IPS-15b (cell line): ENCODE measurements around the gene ZNHIT1.
A peak's percentile ranks its signal among the peaks of the same experiment; 100 is the strongest.
"Not testable (repeated sequence)": the region's sequence is repeated elsewhere in the genome, so short reads cannot be mapped to it uniquely, and the experiment has no call there.

Experiments
- H3K27me3 ChIP-seq: one replicate; pipeline ENCODE4 v1.6.1; 2013; ENCODE audit warnings: low read length; ENCODE audit not compliant: control insufficient read depth, insufficient read depth
- H3K36me3 ChIP-seq: one replicate; pipeline ENCODE4 v1.6.1; 2013; ENCODE audit warnings: low read length; ENCODE audit not compliant: control insufficient read depth, insufficient read depth
- H3K4me1 ChIP-seq: one replicate; pipeline ENCODE4 v1.6.1; 2013; ENCODE audit warnings: mild to moderate bottlenecking, low read length; ENCODE audit not compliant: control insufficient read depth, insufficient read depth
- H3K4me3 ChIP-seq: one replicate; pipeline ENCODE4 v1.5.1; 2013; ENCODE audit warnings: low read depth, low read length
- H3K9ac ChIP-seq: one replicate; pipeline ENCODE4 v1.6.1; 2013; ENCODE audit warnings: low read depth, mild to moderate bottlenecking, low read length
- H3K9me3 ChIP-seq: one replicate; pipeline ENCODE4 v1.6.1; 2013; ENCODE audit warnings: mild to moderate bottlenecking, low read length; ENCODE audit not compliant: control insufficient read depth, insufficient read depth

ZNHIT1 gene

DNA sequence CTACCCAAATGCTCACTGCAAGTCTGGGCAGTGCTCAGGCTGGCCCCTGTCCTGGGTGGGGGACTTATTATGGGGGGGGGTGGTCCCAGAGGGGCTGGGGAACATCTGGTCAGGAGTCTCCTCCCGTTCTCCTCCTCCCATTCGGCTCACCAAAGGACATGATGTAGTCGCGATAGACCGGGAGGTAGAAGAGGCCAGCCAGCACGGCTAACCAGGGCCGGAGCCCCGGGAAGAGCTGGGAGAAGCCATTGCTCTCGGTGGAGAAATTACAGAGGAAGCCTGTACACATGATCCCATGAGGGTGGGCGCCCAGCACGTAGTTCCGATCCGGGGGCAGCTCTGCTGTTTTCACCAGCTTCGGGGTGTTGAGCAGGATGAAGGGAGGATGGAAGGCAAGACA lies 19.5 kb upstream of the ZNHIT1 start:
- peaks cover 8% of the 10 kb centered on the region for H3K27me3 ChIP-seq
- no peak overlapping the region for H3K4me3 ChIP-seq
- no peaks in the 10 kb centered on the region for H3K9me3 ChIP-seq
- H3K36me3 ChIP-seq, result no peaks in the 10 kb centered on the region
- H3K4me1 ChIP-seq, result peaks cover 3% of the 10 kb centered on the region
- H3K9ac ChIP-seq, result no peak overlapping the region

DNA sequence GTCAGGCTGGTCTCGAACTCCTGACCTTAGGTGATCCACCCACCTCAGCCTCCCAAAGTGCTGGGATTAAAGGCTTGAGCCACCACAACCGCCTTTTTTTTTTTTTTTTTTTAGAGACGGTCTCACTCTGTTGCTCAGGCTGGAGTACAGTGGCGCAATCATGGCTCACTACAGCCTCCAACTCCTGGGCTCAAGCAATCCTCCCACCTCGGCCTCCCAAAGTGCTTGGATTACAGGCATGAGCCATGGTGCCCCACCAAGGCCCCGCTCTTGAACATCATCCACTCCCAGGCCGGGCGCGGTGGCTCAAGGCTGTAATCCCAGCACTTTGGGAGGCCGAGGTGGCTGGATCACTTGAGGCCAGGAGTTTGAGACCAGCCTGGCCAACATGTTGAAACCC lies 18.4 kb upstream of the ZNHIT1 start:
- H3K4me3 ChIP-seq, result not testable (repeated sequence)

DNA sequence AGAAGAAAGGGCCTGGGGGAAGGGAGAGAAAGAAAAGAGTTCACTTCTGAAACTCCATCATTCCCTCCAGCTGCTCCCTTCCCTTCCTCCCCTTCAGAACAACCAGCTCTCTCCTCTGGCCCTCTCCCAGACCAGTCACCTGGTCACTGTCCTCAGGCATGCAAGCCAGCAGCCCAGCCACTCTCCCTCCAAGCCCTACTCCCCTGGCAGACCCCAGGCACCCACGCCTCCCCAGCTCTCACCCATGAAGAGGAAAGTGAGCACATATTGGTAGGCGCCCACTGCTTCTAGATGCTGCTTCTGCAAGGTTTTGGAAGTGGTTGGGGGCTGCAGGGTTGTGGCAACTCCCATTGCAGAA lies 17.5 kb upstream of the ZNHIT1 start:
- Histone ChIP-seq H3K9me3 (no peaks in the 10 kb centered on the region), H3K9ac (no peak overlapping the region), H3K4me1 (peaks cover 3% of the 10 kb centered on the region), H3K4me3 (peak overlapping the region; percentile 60), H3K36me3 (no peaks in the 10 kb centered on the region), H3K27me3 (peaks cover 8% of the 10 kb centered on the region)

More for the DNA sequence above, 18.4 kb upstream of the ZNHIT1 start:
- not testable (repeated sequence) for H3K4me1 ChIP-seq, H3K9me3 ChIP-seq, H3K27me3 ChIP-seq, H3K36me3 ChIP-seq, H3K9ac ChIP-seq

DNA sequence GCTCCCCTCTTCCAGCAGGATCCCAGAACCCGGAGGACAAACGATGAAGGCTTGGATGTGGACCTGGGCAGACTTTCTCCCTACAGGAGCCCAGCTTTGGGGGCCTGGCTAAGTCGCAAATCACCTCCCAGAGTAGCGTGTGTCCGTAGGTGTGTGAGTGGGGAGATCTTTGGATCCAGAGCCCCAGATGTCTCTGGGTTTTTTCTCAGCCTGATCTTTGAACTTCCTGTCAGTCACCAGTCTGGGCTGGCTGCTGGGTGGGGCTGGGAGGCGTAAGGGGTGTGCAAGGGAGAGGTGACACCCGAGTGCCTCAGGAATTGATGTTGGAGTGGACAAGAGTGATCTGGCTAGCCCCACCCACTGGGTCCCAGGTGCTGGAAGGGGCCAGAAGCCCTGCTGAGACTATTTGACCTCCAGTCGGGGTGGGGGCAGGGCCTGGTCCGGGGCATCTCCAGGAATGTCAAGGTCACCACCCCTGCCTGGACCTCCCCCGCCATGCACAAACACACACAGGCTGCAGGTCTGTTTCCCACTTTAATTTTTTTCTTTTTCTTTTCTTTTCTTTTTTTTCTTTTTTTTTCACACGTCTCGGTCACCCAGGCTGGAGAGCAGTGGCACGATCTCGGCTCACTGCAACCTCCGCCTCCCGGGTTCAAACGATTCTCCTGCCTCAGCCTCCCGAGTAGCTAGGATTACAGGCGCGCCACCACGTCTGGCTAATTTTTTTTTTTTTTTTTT lies 16.9 kb upstream of the ZNHIT1 start, which contains the start of gene MOGAT3:
Gene MOGAT3, minus strand, starts transcription at position 175 of the 738 bp plus-strand sequence. CDS start 182 bp downstream, outside the sequence.
- H3K9me3 ChIP-seq, result no peaks in the 10 kb centered on the region
- H3K4me3 ChIP-seq, result peak within 1 kb of the TSS; percentile 60
- H3K4me1 ChIP-seq, result peaks cover 3% of the 10 kb centered on the region
- peaks cover 8% of the 10 kb centered on the region for H3K27me3 ChIP-seq
- H3K9ac ChIP-seq, result peak within 1 kb of the TSS; percentile 65
- peaks cover 2% of the 10 kb centered on the region for H3K36me3 ChIP-seq

DNA sequence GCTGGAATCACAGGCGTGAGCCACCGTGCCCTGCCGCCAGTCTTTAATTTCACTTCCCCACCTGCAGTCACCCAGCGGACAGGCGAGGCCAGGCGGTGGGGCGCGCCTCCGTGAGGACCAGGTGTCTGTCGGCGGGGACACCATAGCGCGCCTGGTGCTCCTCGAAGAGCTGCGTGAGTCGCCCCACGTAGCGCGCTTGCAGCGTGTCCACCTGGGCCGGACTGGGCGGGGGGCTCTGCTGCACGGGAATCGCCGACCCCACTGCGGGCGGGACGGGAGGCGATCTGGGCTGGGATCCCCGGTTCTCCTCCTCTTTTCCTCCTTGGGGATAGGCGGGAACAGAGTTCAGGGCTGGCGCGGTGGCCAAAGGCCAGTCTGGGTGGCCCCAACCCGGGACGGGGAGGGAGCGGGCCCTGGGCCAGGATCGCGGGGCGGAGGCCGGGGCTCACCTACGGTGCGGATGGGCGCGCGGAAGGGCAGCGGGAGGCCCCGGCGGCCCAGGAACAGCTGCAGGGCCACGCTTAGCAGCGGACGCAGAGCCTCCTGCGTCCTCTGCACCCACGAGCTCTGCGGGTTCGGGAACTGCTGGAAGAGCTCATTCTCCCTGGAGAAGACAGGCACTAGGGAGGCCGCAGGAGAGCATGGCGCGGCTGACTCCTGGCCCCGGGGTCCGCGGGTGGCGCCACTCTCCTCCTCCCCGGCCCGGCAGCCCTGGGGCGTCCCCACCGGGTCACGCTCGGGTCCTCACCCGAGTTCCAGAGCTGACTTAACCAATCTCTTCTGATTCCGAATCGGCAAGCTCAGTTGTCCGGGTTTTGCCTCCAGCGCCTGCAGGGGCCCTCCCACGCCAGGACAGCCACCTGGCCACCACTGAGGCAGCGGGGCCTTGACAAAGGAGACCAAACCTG lies 16.0 kb upstream of the ZNHIT1 start:
- Histone ChIP-seq H3K4me3 (peak overlapping the region; percentile 60), H3K36me3 (peaks cover 7% of the 10 kb centered on the region), H3K9ac (peak overlapping the region; percentile 65)

DNA sequence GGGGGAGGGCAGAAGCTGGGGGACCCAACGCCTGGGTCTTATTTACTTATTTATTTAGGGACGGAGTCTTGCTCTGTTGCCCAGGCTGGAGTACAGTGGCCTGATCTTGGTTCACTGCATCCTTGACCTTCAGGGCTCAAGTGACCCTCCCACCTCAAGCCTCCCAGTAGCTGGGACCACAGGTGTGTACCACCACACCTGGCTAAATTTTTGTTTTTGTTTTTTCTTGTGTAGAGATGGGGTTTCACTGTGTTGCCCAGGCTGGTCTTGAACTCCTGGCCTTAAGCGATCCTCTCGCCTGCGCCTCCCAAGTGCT lies 15.4 kb upstream of the ZNHIT1 start:
- Histone ChIP-seq H3K9ac (no peak overlapping the region), H3K27me3 (peaks cover 8% of the 10 kb centered on the region), H3K4me3 (peak overlapping the region; percentile 60), H3K36me3 (peaks cover 7% of the 10 kb centered on the region), H3K9me3 (no peaks in the 10 kb centered on the region), H3K4me1 (peaks cover 3% of the 10 kb centered on the region)

More for the DNA sequence above, 16.0 kb upstream of the ZNHIT1 start:
- Histone ChIP-seq H3K27me3 (peaks cover 8% of the 10 kb centered on the region), H3K9me3 (no peaks in the 10 kb centered on the region), H3K4me1 (peaks cover 3% of the 10 kb centered on the region)

DNA sequence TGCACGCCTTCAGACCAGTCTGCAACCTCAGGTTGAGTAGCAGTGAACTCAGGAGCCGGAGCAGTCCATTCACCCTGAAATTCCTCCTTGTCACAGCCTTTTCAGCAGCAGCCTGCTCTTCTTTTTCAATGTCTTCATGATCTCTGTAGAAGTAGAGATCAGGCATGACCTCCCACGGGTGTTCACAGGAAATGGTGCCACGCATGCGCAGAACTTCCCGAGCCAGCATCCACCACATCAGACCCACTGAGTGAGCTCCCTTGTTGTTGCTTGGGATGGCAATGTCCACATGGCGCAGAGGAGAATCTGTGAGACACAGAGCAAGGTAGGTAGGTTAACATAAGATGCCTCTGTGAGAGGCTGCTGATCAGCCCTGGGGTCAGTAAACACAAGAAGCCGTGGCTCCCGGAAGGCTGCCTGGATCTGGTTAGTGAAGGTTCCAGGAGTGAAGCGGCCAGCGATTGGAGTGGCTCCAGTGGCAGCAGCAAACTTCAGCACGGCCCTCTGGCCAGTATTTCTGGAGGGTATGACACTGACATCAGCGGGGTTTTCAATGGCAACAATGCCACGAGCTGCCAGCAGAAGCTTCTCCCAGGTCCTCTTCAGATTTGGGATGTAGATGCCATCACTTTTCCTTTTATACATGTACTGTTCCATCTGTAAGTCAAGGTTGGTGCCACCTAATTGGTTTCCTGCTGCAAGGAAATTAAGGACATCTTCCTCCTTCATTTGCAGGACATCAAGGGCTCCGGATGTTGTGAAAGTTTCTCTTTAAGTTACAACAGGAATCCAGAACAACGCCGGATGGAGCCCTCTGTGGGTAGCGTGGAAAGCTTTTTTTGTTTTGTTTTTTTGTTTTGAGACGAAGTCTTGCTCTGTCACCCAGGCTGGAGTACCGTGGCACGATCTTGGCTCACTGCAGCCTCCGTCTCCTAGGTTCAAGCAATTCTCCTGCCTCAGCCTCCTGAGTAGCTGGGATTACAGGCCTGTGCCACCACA lies 13.9 kb upstream of the ZNHIT1 start:
- not testable (repeated sequence) for H3K27me3 ChIP-seq, H3K4me1 ChIP-seq, H3K9ac ChIP-seq, H3K9me3 ChIP-seq, H3K4me3 ChIP-seq
- peaks cover 13% of the 10 kb centered on the region for H3K36me3 ChIP-seq

DNA sequence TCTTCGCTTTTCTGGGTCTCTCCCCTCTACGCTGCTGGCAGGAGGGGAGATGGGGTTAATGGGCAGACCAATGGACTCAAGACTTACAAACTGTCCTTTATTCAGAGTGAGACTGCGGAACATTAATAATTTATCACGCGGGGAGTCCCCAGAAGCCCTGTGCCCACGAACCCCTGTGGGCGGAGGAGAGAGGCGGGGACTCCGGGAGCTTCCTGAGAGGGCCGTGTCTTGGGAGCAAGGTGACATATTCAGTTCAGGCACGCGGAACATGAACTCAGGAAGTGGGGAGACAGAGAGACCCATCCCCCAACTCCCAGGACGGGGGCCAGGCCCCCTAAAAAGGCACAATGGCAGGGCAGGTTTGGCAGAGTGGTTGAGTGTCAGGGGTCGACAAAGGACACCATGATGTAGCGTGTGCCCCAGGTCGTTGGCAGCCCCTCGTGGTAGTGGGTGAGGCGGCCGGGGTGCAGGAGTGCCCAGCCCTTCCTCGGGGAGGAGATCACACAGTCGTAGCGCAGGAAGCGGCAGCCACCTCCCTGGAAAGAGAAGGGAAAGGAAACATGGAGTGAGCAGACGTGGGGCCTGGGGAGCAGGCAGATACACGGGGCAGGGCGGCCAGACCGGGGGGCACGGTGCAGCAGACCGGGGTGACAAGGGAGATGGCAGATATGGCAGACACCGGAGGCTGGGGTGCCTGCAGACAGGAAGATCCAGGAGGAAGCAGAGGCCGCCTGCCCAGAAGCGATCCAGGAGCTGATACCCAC lies 11.9 kb upstream of the ZNHIT1 start:
- Histone ChIP-seq H3K27me3 (peaks cover 8% of the 10 kb centered on the region), H3K4me1 (no peaks in the 10 kb centered on the region), H3K9ac (no peak overlapping the region), H3K36me3 (peaks cover 23% of the 10 kb centered on the region), H3K4me3 (no peak overlapping the region), H3K9me3 (no peaks in the 10 kb centered on the region)

DNA sequence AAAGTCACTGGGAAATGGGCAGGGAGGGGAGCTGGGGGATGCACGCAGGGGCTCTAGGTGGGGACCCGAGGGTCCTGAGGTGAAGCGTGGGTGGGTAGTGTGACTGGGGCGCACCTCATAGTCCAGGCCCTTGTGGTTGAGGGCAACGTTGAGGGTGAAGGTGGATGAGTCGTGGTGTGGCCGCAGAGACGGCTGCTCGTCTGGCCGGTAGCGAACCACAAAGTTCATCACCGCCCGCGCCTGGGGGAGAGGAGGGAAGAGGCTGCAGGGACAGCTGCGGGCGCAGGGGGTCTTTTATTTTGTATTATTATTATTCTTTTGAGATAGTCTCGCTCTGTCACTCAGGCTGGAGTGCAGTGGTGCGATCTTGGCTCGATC lies 11.3 kb upstream of the ZNHIT1 start:
- no peaks in the 10 kb centered on the region for H3K9me3 ChIP-seq

DNA sequence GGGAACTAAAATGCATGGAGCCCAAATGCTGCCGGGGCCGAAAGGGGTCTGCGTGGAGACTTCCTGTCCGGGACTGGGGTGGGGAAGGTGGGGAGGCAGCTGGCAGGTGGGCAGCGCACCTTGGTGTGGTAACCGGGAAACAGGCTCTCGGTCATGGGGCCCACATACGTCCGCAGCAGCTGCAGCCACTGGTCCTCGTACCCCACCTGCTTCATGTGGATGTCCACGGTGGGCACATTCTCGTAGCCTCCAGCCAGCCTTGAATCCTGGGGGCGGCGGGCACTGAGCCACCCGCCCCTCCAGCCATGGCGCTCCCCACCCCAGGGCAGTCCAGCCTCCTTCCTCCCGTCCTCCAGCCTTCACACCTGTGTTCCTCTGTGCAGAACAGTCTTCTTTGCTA lies 10.5 kb upstream of the ZNHIT1 start:
- Histone ChIP-seq H3K4me3 (no peak overlapping the region), H3K9me3 (no peaks in the 10 kb centered on the region), H3K36me3 (peaks cover 34% of the 10 kb centered on the region), H3K9ac (no peak overlapping the region), H3K27me3 (peaks cover 5% of the 10 kb centered on the region), H3K4me1 (no peaks in the 10 kb centered on the region)

More for the DNA sequence above, 11.3 kb upstream of the ZNHIT1 start:
- H3K9ac ChIP-seq, result no peak overlapping the region
- no peak overlapping the region for H3K4me3 ChIP-seq
- H3K4me1 ChIP-seq, result no peaks in the 10 kb centered on the region
- H3K27me3 ChIP-seq, result peaks cover 8% of the 10 kb centered on the region
- H3K36me3 ChIP-seq, result peaks cover 28% of the 10 kb centered on the region

DNA sequence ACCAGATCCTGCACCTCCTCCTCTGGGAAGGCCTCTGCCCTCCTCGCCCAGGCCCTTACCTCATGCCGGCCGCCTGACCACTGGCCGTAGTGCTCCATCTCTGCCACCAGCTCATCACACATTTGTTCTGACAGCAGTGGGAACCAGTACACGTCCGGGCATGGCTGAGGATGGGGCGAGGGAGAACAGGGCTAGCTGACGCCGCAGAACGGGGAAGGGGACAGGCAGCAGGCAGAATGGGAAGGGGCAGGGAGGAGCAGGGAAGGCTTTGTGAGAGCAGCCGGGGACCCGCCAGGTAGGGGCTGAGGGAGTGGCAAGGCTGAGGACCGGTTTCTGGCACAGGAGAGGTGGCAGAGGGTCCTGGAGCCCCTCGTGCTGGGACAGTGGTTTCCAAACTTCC lies 9.2 kb upstream of the ZNHIT1 start:
- Histone ChIP-seq H3K4me3 (no peak overlapping the region), H3K36me3 (peaks cover 34% of the 10 kb centered on the region), H3K9me3 (no peaks in the 10 kb centered on the region), H3K9ac (no peak overlapping the region), H3K4me1 (no peaks in the 10 kb centered on the region), H3K27me3 (no peaks in the 10 kb centered on the region)
